Esophagus (tissue), 2 donors: ENCODE measurements around the gene HBQ1. TPM values are rescaled to one million over a fixed set of nuclear protein-coding genes. Genes with fewer than 3 reads are reported as not detected.
"Not testable (repeated sequence)": the region's sequence is repeated elsewhere in the genome, so short reads cannot be mapped to it uniquely, and the experiment has no call there.

Experiments used
- H3K27ac ChIP-seq, 2 donors: one replicate each; pipeline ENCODE4 v1.5.1; 2013; ENCODE audit warnings: low read depth in 2 of 2, mild to moderate bottlenecking in 2 of 2, inconsistent platforms in 1 of 2, low read length in 1 of 2, moderate library complexity in 1 of 2
- H3K27me3 ChIP-seq, 2 donors: one replicate each; pipeline ENCODE4 v1.6.1; 2013; ENCODE audit warnings: low read length in 2 of 2, control low read depth in 1 of 2, mild to moderate bottlenecking in 1 of 2; ENCODE audit not compliant: insufficient read depth in 2 of 2, control insufficient read depth in 1 of 2
- H3K36me3 ChIP-seq, 2 donors: one replicate each; pipeline ENCODE4 v1.6.1; 2013; ENCODE audit warnings: low read length in 1 of 2; ENCODE audit not compliant: control insufficient read depth in 2 of 2, insufficient read depth in 2 of 2
- H3K4me1 ChIP-seq, 2 donors: one replicate each; pipeline ENCODE4 v1.6.1; 2013; ENCODE audit warnings: low read length in 1 of 2; ENCODE audit not compliant: control insufficient read depth in 2 of 2, insufficient read depth in 2 of 2
- H3K4me3 ChIP-seq, 2 donors: one replicate each; pipeline ENCODE4 v1.5.1; 2013; ENCODE audit warnings: low read length in 2 of 2, mild to moderate bottlenecking in 2 of 2, low read depth in 1 of 2, moderate library complexity in 1 of 2
- H3K9me3 ChIP-seq, 2 donors: one replicate each; pipeline ENCODE4 v1.6.1; 2013; ENCODE audit warnings: mild to moderate bottlenecking in 2 of 2, low read depth in 1 of 2, low read length in 1 of 2, moderate library complexity in 1 of 2; ENCODE audit not compliant: control insufficient read depth in 2 of 2, insufficient read depth in 1 of 2
- WGBS, 2 donors: extraction: QIAGEN DNeasy Blood & Tissue Kit; methylation state at CpG; one replicate each; pipeline ENCODE4 v1.1.7; 2013; 5-methylcytosine and 5-hydroxymethylcytosine counted together
- polyA plus RNA-seq, 2 donors: library from polyadenylated mRNA; stranded (reverse); fragments of 200-250 nt; gene quantifications; one replicate each; pipeline ENCODE4 v1.2.3, GENCODE V29; 2013
- donor health status: healthy with polysubstance abuse.
- donor health status: Bipolar disorder and iron deficiency.

HBQ1 gene
- polyA plus RNA-seq, 2 donors: not detected

GRCh38 chr16:173211-173854 is 6.9 kb upstream of the HBQ1 start:
- not testable (repeated sequence) for H3K4me3 ChIP-seq, H3K27ac ChIP-seq, H3K4me1 ChIP-seq, H3K36me3 ChIP-seq, H3K9me3 ChIP-seq
- 6 to 7% methylated on average over 25 to 30 of the region's 44 CpGs for WGBS, 2 donors
- H3K27me3 ChIP-seq: peaks cover 6 to 11% of the 10 kb centered on the region in 2 donors

- H3K4me3 ChIP-seq, H3K9me3 ChIP-seq, H3K27ac ChIP-seq, H3K36me3 ChIP-seq, H3K4me1 ChIP-seq: not testable (repeated sequence)
- WGBS, 2 donors: 14 to 22% methylated on average over 4 to 8 of the region's 13 CpGs
- H3K27me3 ChIP-seq: peaks cover 7 to 11% of the 10 kb centered on the region in 2 donors
These were observed 6.1 kb upstream of the HBQ1 start for GRCh38 chr16:173928-174769.

GRCh38 chr16:175011-175949 is 5.0 kb upstream of the HBQ1 start:
- H3K4me1 ChIP-seq: peaks cover 2% of the 10 kb centered on the region in 2 donors
- H3K4me3 ChIP-seq: no peak overlapping the region
- no peaks in the 10 kb centered on the region for H3K9me3 ChIP-seq
- 19 to 20% methylated on average over 8 of the region's 8 CpGs for WGBS, 2 donors
- H3K36me3 ChIP-seq: no peaks in the 10 kb centered on the region
- H3K27me3 ChIP-seq: peaks cover 7 to 17% of the 10 kb centered on the region in 2 donors
- no peak overlapping the region for H3K27ac ChIP-seq

GRCh38 chr16:176006-176405 is 4.3 kb upstream of the HBQ1 start:
- not testable (repeated sequence) for H3K4me3 ChIP-seq
- 0 to 2% methylated on average over 19 to 26 of the region's 39 CpGs for WGBS, 2 donors
- H3K27me3 ChIP-seq: peaks cover 7 to 17% of the 10 kb centered on the region in 2 donors

GRCh38 chr16:176477-177382 is 3.5 kb upstream of the HBQ1 start, which contains the start of gene HBA1:
Gene HBA1 (plus strand): TSS chr16:176680. CDS start chr16:176717, 37 bp downstream.
- Histone ChIP-seq H3K27me3 (peaks cover 7 to 17% of the 10 kb centered on the region in 2 donors), H3K4me1 (peaks cover 5 to 11% of the 10 kb centered on the region in 2 donors)
- H3K9me3 ChIP-seq, H3K4me3 ChIP-seq, H3K27ac ChIP-seq, H3K36me3 ChIP-seq: not testable (repeated sequence)
- 5% methylated on average over 25 to 43 of the region's 88 CpGs for WGBS, 2 donors

More at GRCh38 chr16:176006-176405, 4.3 kb upstream of the HBQ1 start:
- H3K9me3 ChIP-seq, H3K36me3 ChIP-seq, H3K4me1 ChIP-seq, H3K27ac ChIP-seq: not testable (repeated sequence)

- Histone ChIP-seq H3K36me3 (no peaks in the 10 kb centered on the region), H3K27me3 (peaks cover 7 to 17% of the 10 kb centered on the region in 2 donors), H3K4me1 (peaks cover 5 to 11% of the 10 kb centered on the region in 2 donors), H3K27ac (no peak overlapping the region), H3K9me3 (no peaks in the 10 kb centered on the region), H3K4me3 (no peak overlapping the region)
- 4 to 7% methylated on average over 12 to 13 of the region's 13 CpGs for WGBS, 2 donors
These were observed 2.9 kb upstream of the HBQ1 start for GRCh38 chr16:177394-177822.

- H3K27me3 ChIP-seq: peaks cover 7 to 17% of the 10 kb centered on the region in 2 donors
- WGBS, 2 donors: 50 to 51% methylated on average over 11 of the region's 11 CpGs
- H3K4me3 ChIP-seq: no peak overlapping the region
- H3K4me1 ChIP-seq: peaks cover 5 to 11% of the 10 kb centered on the region in 2 donors
- no peak overlapping the region for H3K27ac ChIP-seq
- H3K9me3 ChIP-seq: no peaks in the 10 kb centered on the region
- no peaks in the 10 kb centered on the region for H3K36me3 ChIP-seq
These were observed 2.1 kb upstream of the HBQ1 start for GRCh38 chr16:177981-178667.

GRCh38 chr16:178668-179015 is 1.6 kb upstream of the HBQ1 start:
- Histone ChIP-seq H3K27ac (no peak overlapping the region), H3K4me3 (no peak overlapping the region), H3K36me3 (no peaks in the 10 kb centered on the region), H3K4me1 (peaks cover 5 to 11% of the 10 kb centered on the region in 2 donors), H3K27me3 (peaks cover 7 to 17% of the 10 kb centered on the region in 2 donors), H3K9me3 (no peaks in the 10 kb centered on the region)
- WGBS, 2 donors: 76 to 83% methylated on average over 11 of the region's 11 CpGs
